SW 1271 (cell line): ENCODE measurements around the gene ULBP1.
"Not testable (repeated sequence)": the region's sequence is repeated elsewhere in the genome, so short reads cannot be mapped to it uniquely, and the experiment has no call there.

Source experiments
- DNase-seq, 2 experiments: peaks; one replicate each; lab custom pipeline; 2025; lab: John Stamatoyannopoulos, UW

Gene ULBP1

DNA sequence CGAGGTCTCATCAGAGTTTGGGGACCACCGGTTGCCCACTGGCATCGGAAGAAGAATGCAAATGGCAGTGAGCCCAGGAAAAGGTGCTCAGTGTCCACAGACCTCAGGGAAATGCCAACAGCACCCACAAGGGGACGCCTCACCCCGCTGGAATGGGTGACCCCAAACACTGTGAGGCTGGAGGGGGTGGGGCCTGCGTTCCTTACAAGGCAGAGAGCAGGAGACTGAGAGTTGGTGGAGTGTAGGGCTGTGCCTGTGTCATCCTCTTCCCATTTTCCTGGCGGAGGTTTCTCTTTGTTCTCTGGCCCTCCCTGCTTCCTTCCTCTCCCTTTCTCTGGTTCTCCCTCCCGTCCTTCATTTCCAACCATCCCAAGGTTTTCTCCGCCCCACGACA lies 9.8 kb upstream of the ULBP1 start:
- not testable (repeated sequence) for DNase-seq

DNA sequence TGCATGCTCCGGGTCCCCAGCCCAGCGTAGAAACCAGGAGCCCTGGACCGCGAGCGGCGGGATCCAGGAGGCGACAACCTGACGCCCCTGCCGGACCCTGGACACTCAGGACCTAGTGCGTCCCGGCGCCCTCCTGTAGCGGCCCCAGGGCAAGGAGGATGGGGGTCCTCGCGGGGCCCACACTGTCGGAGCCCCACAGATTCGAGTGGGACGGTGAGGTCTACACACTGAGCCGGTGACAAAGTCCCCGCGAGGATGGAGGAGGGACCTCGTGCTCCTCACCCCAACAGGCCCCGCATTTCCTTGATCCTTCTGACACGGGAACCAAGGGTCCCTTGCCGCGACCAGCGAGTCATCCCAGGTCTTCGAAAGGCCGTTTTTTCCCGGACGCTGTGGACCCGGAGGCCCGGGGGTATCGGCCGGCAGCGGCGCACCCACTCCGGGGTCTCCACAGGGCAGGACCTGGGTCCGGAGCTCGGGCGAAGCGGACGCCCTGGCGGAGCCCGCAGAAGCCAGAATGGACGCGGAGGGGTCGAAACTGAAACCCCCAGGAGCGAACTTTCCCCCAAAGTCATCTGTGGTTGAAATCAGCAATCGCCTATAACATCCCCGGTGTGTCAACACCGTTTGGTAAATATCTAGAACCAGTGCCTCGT lies 9.3 kb upstream of the ULBP1 start:
- DNase-seq: not testable (repeated sequence)

DNA sequence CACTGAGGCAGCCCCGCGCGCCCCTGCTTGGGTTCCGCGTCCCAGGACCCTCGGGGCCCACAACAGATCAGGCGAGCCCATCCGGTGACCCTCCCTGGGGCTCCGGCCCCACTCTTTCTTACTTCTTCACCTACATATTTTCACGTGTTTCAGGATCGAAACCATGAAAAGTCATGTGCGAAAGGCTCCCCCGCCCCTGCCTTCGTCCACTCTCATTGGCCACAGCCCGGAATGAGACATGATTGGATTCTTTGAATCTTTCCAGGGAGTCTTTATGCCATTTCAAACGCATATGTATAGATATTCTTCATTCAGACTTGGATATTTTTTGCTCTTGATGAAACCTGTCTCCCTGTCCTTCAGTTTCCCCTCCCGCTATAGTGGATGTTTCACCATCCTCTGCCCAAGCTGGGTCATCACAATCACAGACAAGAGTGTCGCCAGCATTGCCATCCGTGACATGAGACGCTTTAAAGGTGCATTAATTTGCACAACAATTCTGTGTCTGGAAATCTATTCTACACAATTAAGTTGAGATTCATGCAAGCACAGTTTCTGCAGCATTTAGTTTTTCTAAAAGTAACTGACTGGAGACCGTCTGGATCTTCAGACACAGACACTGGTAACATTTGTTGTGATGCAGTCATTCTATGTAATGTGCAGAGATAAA lies 8.6 kb upstream of the ULBP1 start:
- not testable (repeated sequence) for DNase-seq

DNA sequence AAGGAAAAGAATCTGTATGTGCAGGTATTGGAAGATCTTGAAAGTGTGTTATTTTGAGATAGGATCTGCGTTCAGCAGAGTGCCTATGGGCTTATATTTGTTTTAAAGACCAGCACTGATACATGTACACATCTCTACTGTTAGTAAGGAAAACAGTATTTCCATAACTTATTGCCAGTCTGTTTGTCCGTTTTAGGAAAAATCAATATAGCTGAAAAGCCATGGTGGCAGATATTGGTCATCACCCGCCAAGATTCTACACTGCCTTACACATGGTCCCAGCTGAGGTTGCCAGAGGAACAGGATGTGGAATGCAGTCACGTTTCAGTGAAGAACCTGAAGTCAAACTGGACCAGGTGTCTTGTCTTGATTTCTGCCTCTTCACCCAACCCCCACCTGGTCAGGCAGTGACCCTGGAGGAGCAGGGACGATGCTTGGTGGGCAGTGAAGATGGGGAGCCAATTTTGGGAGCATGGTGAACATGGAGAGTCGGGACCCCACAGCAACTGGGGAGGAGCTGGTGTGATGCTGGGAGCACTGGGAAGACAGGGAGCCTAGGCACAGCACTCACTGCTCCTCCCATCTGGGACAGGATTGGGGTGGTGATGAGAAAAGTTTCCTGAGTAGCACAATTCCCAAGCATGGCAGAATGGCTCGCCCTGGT lies 8.0 kb upstream of the ULBP1 start:
- DNase-seq: not testable (repeated sequence)

DNA sequence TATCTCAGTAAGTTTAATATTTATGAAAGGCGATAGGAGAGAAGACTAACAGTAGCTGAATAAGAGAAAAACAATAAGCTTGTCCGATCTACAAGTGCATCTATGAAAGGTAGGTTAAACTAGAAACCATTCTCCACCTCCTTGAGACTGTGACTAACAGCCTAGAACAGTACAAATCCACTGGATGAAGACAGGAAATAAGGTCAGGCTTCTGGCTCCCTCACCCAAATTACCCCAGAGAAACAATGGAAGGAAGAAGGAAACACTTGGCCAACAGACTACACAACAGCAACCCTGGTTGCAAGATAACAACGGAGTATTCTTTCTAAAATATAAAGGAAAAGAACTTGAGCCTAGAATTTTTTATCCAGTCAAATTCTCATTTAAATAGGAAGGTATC lies 5.6 kb upstream of the ULBP1 start:
- not testable (repeated sequence) for DNase-seq

DNA sequence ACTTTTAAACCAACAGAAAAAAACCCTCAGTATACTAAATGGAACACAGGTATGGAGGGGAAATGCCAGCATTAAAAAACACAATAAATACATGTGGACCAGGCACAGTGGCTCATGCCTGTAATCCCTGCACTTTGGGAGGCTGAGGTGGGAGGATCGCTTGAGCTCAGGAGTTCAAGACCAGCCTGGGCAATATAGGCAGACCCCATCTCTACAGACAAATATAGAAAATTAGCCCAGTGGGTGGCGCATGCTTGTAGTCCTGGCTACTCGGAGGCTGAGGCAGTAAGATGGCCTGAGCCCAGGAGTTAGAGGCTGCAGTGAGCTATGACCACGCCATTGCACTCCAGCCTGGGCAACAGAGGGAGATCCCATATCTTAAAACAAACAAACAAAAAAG lies 3.9 kb upstream of the ULBP1 start:
- not testable (repeated sequence) for DNase-seq

DNA sequence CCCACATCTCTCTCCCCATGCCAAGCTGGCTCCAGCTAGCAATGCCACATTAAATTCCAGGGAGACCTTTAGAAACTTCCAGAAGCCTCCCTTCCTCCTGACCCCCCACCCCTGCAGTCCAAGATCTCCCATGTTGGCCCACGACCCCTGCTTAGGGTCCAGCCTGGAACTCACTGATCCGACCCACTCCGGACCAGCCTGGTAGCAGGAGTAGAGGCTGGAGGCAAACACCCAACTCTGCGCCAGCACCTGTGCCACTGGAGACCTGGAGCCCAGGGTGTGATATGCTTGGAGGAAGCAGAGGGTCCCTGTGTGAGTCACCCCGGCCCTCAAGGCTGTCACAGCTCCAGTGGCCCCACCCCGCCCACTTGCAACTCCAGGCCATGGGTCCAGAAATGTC lies 3.3 kb upstream of the ULBP1 start:
- no peak for DNase-seq

DNA sequence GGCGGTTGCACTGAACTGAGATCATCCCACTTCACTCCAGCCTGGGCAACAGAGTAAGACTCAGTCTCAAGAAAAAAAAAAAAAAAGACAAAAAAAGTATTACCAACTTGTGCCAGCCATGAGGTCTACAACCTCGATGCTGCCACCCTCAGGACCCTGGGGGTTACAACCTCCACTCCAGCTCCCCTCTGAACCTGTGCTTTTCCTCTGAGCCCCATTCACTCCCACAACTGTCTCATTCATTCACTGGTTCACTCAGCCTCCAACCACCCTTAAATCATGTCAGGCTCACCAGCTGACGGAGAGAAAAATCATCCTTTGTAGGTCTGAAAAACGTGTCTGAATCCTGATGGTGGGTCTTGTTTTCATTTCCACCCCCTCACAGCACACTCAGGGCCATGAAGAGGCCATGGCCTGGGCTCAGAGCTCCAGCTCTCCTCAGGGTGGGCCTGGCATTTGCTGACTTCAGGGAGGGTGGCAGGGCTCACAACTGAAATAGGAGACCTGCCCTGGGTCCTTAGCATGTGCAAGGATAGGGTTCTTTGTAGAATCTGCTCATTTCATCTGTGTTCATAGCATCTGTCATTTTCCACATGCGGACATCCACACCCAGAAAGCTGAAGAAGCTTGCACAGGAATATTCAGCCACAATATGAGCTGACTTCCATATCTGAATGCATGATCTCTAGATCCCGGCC lies 1.9 kb upstream of the ULBP1 start:
- DNase-seq: peak; percentile 11 to 67

DNA sequence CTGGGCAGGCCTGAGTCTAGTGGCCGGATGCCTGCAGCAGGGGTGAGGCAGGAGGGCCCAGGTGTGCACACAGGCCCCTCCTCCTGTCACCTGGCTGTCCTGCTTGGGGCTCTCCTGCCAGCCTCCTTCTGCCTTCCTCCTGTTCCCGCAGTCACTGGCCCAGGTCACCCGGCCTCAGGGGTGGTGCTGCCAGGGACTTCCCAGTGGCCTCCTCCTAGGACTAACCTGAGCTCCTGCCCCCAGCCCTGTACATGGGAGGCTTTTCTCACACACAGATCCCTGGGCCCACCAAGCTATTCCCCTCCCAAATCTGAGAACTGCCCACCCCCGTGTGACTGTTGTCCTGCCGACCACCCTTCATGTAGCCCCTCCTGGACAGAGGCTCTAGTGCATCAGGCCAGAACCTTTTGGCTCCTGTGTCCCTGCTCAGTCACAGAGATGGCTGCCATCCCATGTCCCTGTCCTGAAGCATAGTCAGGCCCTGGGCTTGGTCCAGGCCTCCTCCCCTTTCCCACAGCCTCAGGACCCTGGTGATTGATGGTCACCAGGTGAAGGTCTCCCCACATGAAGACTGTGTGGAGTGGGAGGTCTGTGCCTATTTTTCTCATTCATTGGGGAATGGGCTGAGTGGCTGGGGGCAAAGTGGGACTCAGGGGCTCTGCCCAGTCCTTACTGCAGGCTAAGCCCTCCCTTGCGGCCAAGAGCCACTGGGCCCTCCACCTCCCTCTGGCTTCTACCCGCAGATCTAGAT lies 1.1 kb upstream of the ULBP1 start:
- no peak for DNase-seq

DNA sequence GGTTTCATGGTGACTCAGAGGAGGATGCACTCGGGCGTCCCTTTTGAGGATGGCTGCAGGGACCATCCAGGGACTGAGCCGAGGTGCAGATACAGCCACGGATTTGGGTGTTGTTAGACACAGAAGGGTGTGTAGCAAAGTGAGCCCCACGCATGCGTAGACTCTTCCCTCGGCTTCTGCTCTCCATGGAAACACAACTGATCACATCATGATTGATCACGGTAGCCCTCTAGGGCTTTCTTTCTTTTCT lies 606 bp upstream of the ULBP1 start:
- peak; percentile 62 to 86 for DNase-seq

DNA sequence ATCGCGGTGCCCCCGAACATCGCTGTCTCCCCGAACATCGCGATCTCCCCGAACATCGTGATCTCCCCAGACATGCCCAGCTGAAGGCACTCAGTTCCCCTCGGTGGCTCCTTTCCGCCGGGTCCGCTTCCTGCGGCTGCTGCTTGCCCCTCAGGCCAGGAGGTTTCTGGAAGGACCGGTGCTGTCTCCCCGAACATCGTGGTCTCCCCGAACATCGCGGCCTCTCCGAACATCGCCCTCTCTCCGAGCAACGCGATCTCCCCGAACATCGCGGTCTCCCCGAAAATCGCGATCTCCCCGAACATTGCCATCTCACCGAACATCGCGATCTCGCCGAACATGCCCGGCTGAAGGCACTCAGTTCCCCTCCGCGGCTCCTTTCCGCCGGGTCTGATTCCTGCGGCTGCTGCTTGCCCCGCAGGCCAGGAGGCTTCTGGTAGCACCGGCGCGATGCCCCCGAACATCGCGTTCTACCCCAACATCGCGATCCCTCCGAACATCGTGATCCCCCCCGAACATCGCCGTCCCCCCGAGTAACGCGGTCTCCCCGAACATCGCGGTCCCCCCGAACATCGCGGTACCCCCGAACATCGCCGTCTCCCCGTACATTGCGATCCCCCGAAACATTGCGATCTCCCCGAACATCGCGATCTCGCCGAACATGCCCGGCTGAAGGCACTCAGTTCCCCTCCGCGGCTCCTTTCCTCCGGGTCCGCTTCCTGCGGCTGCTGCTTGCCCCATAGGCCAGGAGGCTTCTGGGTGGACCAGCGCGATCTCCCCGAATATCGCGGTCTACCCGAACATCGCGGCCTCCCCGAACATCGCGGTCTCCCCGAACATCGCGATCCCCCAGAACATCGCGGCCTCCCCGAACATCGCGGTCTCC lies 808 bp downstream of the ULBP1 start:
- DNase-seq: no peak

DNA sequence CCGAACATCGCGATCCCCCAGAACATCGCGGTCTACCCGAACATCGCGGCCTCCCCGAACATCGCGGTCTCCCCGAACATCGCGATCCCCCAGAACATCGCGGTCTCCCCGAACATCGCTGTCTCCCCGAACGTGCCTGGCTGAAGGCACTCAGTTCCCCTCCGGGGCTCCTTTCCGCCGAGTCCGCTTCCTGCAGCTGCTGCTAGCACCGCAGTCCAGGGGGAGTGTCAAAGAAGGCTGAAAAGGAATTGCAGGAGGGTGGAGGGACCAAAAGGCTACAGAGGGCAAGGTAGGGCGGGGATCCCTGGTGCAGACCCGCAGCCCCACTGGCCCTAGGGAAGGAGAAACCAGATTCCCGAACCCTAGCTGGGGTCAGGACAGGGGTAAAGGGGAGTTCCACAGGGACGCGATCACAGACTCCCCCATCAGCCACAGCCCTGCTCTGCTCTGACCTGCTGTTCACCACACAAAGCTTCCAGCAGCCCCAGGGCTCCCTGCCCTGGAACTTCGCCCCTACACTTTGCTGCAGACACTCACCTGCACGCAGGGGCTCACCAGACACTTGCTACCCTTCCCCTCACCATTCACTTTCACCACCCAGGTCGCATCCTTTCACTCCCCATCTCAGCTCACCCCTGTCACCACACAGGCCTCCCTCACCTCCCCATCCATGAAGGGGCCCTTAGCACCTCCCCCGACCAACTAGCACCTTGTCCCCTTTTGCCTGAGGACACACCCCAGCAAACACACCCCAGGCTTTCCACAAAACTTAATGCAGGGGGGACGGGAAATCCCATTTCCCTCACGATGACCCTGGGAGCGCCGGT lies 1.7 kb downstream of the ULBP1 start:
- no peak for DNase-seq

DNA sequence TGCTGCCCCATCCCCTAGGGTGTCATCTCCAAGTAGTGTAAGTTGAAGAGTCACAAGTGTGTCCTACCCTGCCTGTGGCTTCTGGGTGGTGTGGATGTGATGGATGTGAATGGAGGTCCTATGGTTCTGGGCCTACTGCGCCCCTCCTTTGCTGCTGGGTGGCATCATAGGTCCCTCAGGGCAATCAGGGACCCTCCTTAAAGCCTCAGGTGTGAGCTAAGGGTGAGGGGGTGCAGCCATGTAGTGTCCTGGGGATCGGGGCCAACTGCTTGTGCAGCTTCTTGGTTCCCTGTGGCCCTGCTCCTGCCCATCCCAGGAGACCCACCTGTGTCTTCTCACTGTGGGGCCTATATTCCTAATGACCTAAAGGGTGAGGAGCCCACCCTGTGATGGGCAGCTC lies 2.6 kb downstream of the ULBP1 start:
- DNase-seq: not testable (repeated sequence)

DNA sequence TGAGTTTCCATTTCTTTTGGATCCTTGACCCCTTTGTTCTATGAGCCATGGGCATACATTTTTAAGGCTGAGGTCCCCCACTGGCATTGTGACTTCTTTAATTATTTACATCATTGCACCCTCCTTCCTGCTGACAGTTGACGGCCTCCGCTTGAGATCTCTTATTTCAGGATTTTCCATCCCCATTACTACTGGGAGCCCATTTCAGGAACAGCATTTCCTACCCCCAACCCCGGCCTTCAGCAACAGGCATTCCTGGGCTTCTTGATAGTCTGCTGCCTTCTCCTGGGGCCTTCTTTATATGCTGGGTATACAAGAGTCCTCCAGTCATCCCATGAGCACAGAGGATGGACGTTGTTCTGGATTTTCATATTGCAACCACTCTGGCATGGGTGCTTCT lies 3.8 kb downstream of the ULBP1 start:
- DNase-seq: no peak

DNA sequence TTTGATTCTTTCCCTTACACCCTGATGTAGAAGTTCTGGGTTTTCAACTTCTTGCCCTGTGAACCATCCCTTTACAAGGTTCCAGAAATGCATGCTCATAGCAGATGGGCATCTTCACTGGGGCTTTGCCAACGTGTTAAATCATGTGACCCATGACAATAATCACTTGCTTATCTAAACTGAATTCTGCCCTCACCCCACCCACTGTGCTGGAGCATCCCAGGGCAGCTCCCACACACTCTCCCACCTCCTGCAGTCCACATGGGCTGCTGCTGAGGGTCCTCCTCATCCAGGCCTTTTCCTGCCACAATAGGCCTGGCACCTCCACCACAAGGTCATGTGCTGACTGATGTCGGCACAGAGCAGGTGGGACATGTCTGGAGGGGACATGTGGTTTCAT lies 4.3 kb downstream of the ULBP1 start:
- DNase-seq: not testable (repeated sequence)

DNA sequence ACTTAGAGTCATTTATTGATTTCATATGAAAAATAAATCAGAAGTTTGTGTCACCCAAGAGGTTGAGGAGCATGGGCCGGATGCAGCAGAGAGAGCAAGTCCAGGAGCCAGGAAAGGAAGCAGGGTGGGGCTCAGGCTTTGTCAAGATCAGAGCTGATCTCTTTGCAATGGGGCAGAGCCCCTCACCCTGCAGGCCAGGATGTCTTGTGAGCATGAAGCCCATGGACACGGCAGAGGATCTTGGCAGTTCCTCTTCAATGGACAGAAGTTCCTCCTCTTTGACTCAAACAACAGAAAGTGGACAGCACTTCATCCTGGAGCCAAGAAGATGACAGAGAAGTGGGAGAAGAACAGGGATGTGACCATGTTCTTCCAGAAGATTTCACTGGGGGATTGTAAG lies 5.2 kb downstream of the ULBP1 start:
- DNase-seq: not testable (repeated sequence)

DNA sequence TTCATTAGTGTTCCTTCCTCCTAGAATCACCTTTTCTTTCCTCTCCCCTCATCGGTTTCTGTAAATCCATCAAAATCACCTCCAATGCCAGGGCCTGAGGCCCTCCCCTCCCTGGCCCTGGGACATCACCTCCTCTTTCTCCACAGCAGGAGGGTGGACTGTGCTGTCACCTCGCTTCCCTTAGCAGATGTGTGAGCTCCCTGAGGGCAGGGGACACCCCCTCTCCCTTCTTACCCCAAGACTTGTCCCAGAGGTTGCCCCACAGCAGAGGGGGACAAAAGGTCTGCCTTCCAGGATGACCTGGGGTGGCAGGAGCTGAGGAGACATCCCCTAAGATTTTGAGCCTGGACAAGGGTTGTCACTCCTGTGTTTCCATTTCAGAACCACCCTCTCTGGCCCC lies 5.9 kb downstream of the ULBP1 start:
- no peak for DNase-seq

DNA sequence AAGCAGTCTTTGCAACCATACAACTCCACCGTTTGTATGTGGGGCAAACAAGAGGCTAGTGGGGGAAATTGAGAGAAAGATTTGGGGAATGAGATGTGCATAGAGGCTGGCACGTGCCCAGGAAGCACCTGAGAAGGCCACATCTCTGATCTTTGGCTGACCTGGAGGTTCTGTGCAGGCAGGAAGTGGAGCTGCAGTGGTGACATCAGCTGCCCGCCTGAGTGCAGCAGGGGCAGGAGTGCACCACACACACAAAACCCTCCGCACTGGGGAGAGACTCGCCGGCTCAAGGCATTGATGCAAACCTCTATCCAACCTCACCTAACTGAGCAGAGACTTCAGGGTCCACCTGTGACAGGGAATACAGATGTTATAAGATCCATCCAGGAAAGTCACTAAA lies 10.7 kb downstream of the ULBP1 start:
- DNase-seq: not testable (repeated sequence)

DNA sequence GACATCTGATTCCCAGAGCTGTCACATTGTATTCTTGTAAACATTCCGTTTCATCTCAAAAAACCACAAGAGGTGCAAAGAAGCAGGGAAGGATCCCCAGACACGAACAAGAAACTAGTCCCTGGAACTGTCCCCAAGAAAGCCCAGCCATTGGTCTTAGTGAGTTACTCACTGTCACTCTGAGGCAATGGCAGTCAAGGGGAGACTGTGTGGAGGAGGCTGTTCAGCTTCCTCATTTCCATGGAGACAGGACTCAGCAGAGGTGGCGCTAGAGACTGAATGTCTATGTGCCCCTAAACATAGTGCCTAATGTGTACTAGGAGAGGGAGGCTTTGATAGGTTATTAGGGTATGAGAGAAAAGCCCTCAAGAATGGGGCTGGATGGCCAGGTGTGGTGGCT lies 11.1 kb downstream of the ULBP1 start:
- no peak for DNase-seq

DNA sequence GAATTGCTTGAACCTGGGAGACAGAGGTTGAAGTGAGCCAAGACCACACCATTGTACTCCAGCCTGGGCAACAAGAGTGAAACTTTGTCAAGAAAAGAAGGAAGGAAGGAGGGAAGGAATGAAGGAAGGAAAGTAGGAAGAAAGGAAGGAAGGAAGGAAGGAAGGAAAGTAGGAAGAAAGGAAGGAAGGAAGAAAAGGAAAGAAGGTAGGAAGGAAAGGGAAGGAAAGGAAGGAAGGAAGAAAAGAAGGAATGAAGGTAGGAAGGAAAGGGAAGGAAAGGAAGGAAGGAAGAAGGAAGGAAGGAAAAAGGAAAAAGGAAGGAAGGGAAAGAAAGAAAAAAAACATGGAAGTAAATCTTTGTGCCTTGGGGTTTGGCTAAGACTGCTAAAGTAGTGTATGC lies 11.7 kb downstream of the ULBP1 start:
- no peak for DNase-seq
